Measurements from ENCODE around the gene TMEM117. TPM values are rescaled to one million over a fixed set of nuclear protein-coding genes. Genes with fewer than 3 reads are reported as not detected.

TMEM117 gene
- total and polyA plus RNA-seq, 10 of the 15 experiments (the other 5 are each of a cell fraction or from before 2014, with no cell fraction given): 3.1 to 8.2 (median 6.1) TPM

DNA sequence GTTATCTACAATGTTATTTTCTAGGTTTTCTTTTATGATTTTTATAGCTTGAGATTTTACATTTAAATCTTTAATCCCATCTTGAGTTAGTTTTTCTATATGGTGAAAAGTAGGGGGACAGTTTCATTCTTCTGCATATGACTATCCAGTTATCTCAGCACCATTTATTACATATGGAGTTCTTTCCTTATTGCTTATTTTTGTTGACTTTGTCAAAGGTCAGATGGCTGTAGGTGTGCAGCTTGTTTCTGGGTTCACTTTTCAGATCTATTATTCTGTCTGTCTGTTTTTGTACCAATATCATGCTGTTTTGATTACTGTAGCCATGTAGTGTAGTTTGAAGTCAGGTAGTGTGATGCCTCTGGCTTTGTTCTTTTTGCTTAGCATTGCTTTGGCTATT lies 477.3 kb downstream of the TMEM117 start:
- in situ Hi-C loops (cut with MboI): no loop called here
- no peaks in the 10 kb centered on the region for H3K4me1 ChIP-seq (ENCODE audit: control insufficient read depth, insufficient read depth, low read length)
- no peak overlapping the region for H3K27ac ChIP-seq (ENCODE audit: control insufficient read depth, insufficient read depth)
- BruUV-seq (replicated peaks): no TSS peak
- ChIA-PET SMC1A (ENCODE audit: uncharacterized antibody, unreplicated experiment) (interaction anchor here (1.0 to 1.2 kb wide), 3 partner anchors 18 to 62 kb away, joined by 3 to 4 read pairs (median 3); no protein-coding TSS in a partner anchor), CTCF (interaction anchor here (1.0 kb wide), 1 partner anchor 150 kb away, joined by 3 read pairs; no protein-coding TSS in a partner anchor), RAD21 (ENCODE audit: unreplicated experiment) (no interaction called here), POLR2A (no interaction called here)
- intact Hi-C loops (cut with micrococcal nuclease; ENCODE audit: unreplicated experiment): loop anchor here (10.0 kb wide), 1 partner anchor 462 kb away; no protein-coding TSS in a partner anchor
- no peaks in the 10 kb centered on the region for H3K9me3 ChIP-seq (replicated peaks; ENCODE audit: control insufficient read depth, insufficient read depth, low read length)
- DNase-seq (ENCODE audit: low read depth, low spot score) (no peak), FAIRE-seq (no peak), ATAC-seq (no peak)
- H3K9ac ChIP-seq (ENCODE audit: control insufficient read depth, insufficient read depth, low read length): no peak overlapping the region
- H2AFZ ChIP-seq (ENCODE audit: control insufficient read depth, low read depth, low read length): no peak overlapping the region
- no peak overlapping the region for H3K4me2 ChIP-seq (ENCODE audit: control insufficient read depth, insufficient read depth)
- H3K4me3 ChIP-seq: no peak overlapping the region
- H3K27me3 ChIP-seq (replicated peaks in 1 of 2; ENCODE audit: control insufficient read depth in 2 of 2, insufficient read depth in 2 of 2, low read length in 1 of 2): no peaks in the 10 kb centered on the region
- H3K36me3 ChIP-seq (ENCODE audit: control insufficient read depth in 2 of 2, insufficient read depth in 2 of 2, low read length in 1 of 2): no peaks in the 10 kb centered on the region
- H4K20me1 ChIP-seq (ENCODE audit: control insufficient read depth, insufficient read depth): no peaks in the 10 kb centered on the region
- TF ChIP-seq TARDBP (IDR thresholded peaks at IDR 0.05; ENCODE audit: borderline replicate concordance): no peak
- no peak for TF ChIP-seq MXI1 (IDR thresholded peaks at IDR 0.05; ENCODE audit: low read depth, low read length)
- TF ChIP-seq ZBED1 (IDR thresholded peaks at IDR 0.05; ENCODE audit: borderline replicate concordance): no peak
- TF ChIP-seq ZNF274 (IDR thresholded peaks at IDR 0.05; ENCODE audit: insufficient read depth, insufficient read length): no peak
- TF ChIP-seq, protein P1, sequence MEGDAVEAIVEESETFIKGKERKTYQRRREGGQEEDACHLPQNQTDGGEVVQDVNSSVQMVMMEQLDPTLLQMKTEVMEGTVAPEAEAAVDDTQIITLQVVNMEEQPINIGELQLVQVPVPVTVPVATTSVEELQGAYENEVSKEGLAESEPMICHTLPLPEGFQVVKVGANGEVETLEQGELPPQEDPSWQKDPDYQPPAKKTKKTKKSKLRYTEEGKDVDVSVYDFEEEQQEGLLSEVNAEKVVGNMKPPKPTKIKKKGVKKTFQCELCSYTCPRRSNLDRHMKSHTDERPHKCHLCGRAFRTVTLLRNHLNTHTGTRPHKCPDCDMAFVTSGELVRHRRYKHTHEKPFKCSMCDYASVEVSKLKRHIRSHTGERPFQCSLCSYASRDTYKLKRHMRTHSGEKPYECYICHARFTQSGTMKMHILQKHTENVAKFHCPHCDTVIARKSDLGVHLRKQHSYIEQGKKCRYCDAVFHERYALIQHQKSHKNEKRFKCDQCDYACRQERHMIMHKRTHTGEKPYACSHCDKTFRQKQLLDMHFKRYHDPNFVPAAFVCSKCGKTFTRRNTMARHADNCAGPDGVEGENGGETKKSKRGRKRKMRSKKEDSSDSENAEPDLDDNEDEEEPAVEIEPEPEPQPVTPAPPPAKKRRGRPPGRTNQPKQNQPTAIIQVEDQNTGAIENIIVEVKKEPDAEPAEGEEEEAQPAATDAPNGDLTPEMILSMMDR (IDR thresholded peaks at IDR 0.05 in 2 of 3, conservative IDR thresholded peaks at IDR 0.05 in 1 of 3; ENCODE audit: control insufficient read depth in 2 of 3, extremely low read depth in 1 of 3, insufficient read depth in 1 of 3, low read depth in 3 of 3, low read length in 3 of 3): no peak
- no peaks in the 10 kb centered on the region for H3K79me2 ChIP-seq (ENCODE audit: control insufficient read depth, insufficient read depth, low read length)

GRCh38 chr12:44314007-44314500 lies 478.2 kb downstream of the TMEM117 start:
- FAIRE-seq (no peak), DNase-seq (ENCODE audit: low read depth, low spot score) (no peak), ATAC-seq (no peak)
- Histone ChIP-seq H3K9me3 (replicated peaks; ENCODE audit: control insufficient read depth, insufficient read depth, low read length) (no peaks in the 10 kb centered on the region), H3K4me2 (ENCODE audit: control insufficient read depth, insufficient read depth) (no peak overlapping the region), H2AFZ (ENCODE audit: control insufficient read depth, low read depth, low read length) (no peak overlapping the region), H3K9ac (ENCODE audit: control insufficient read depth, insufficient read depth, low read length) (no peak overlapping the region), H3K27me3 (replicated peaks in 1 of 2; ENCODE audit: control insufficient read depth in 2 of 2, insufficient read depth in 2 of 2, low read length in 1 of 2) (no peaks in the 10 kb centered on the region), H3K36me3 (ENCODE audit: control insufficient read depth in 2 of 2, insufficient read depth in 2 of 2, low read length in 1 of 2) (no peaks in the 10 kb centered on the region), H3K4me3 (no peak overlapping the region), H3K4me1 (ENCODE audit: control insufficient read depth, insufficient read depth, low read length) (no peaks in the 10 kb centered on the region), H3K27ac (ENCODE audit: control insufficient read depth, insufficient read depth) (no peak overlapping the region), H3K79me2 (ENCODE audit: control insufficient read depth, insufficient read depth, low read length) (no peaks in the 10 kb centered on the region), H4K20me1 (ENCODE audit: control insufficient read depth, insufficient read depth) (no peaks in the 10 kb centered on the region)
- ChIA-PET RAD21 (ENCODE audit: unreplicated experiment) (interaction anchor here (1.0 kb wide), 1 partner anchor 205 kb away, joined by 3 read pairs; no protein-coding TSS in a partner anchor), POLR2A (no interaction called here), CTCF (no interaction called here), SMC1A (ENCODE audit: uncharacterized antibody, unreplicated experiment) (interaction anchor here (1.2 kb wide), 1 partner anchor 19 kb away, joined by 3 read pairs; no protein-coding TSS in a partner anchor)
- WGBS (ENCODE audit: insufficient coverage, insufficient replicate concordance, low lambda C conversion rate, missing lambda C conversion rate): 92% methylated on average over 1 of the region's 1 CpG
- in situ Hi-C loops (cut with MboI) (no loop called here), intact Hi-C loops (cut with micrococcal nuclease; ENCODE audit: unreplicated experiment) (loop anchor here (10.0 kb wide), 1 partner anchor 461 kb away; no protein-coding TSS in a partner anchor)
- no peak for TF ChIP-seq IRF3 (IDR thresholded peaks at IDR 0.05)
- no peak for TF ChIP-seq EGR1 (IDR thresholded peaks at IDR 0.05; ENCODE audit: borderline replicate concordance in 1 of 2, low read depth in 2 of 2, low read length in 2 of 2)
- no TSS peak for BruUV-seq (replicated peaks)
